ENCODE measurements around the gene ASB12. TPM values are rescaled to one million over a fixed set of nuclear protein-coding genes. Genes with fewer than 3 reads are reported as not detected.
A peak's percentile ranks its signal among the peaks of the same experiment; 100 is the strongest.

Gene ASB12
- total RNA-seq, 1 donor from 2014 or later, result 0.27 TPM

DNA sequence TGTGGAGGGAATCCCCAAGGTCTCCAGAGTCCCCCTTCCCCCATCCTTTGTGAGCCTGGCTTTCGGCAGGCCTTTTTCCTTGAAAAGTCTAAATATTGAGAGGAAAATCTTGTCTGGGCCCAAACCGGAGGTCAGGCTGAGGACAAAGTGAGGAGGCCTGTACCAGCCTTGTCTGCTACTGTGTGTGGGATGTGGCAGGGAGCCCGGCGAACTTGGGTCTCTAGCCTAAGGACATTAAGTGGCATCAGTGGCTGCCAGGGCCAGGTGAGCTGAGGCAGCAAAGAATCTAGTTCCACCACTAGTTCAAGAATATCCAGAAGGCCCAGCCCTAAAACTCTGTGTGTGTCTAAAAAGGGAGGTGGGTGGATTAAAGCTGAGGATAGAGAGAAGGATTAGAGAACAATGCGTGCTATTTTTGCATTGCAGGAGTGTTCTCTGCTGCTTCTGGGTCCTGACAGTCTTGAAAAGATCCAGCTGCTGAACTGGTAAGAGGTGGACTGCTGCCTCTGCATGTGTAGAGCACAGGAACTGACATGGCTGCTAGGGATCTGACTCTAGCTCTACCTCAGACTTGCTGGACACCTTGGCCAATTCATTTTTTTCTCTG, 23.7 kb downstream of the ASB12 start:
- TF ChIP-seq, protein P1, sequence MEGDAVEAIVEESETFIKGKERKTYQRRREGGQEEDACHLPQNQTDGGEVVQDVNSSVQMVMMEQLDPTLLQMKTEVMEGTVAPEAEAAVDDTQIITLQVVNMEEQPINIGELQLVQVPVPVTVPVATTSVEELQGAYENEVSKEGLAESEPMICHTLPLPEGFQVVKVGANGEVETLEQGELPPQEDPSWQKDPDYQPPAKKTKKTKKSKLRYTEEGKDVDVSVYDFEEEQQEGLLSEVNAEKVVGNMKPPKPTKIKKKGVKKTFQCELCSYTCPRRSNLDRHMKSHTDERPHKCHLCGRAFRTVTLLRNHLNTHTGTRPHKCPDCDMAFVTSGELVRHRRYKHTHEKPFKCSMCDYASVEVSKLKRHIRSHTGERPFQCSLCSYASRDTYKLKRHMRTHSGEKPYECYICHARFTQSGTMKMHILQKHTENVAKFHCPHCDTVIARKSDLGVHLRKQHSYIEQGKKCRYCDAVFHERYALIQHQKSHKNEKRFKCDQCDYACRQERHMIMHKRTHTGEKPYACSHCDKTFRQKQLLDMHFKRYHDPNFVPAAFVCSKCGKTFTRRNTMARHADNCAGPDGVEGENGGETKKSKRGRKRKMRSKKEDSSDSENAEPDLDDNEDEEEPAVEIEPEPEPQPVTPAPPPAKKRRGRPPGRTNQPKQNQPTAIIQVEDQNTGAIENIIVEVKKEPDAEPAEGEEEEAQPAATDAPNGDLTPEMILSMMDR (IDR thresholded peaks at IDR 0.05), result no peak
- no peak for DNase-seq (ENCODE audit: low spot score)
- peak overlapping the region; percentile 96 for H3K27ac Mint-ChIP-seq (ENCODE audit: unreplicated experiment)

DNA sequence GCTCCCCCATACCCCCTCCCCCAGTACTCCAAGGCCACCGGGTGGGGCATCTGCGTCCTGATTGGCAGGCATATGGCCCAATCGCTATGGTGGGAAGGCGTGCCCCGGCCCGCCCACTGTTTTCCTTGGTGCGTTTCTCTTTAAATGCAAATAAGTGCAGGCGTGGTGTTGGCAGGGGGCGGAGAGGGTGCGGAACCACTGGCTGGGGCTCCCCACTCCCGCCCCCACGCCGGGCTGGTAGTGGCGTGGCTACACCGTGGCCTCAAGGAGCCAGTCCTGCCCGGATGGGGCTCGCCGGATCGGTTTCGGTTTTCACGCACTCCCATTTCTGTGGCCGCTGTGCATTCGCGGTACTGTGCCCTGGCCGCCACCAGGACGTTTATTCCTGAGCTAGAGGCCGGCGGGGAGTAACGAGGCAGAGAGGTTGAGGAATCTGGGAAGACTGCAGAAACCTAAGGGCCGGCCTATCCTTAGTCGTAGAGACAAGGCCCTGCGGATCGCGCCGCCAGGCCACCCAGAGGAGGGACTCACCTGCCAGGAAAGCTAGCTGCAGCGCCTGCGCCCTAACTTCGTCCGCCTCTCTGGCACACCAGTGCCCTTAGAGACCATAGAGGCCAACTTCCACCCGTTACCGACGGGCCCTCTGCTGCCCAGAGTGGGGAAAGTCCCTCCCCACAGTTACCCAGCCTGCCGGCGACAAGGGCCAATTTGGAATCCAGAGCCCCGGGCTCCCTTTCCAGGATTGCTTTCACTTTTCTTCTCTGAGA, 24.5 kb downstream of the ASB12 start:
- Mint-ChIP-seq H3K27ac (ENCODE audit: unreplicated experiment) (peak overlapping the region; percentile 96), H3K27me3 (ENCODE audit: low read depth) (no peaks in the 10 kb centered on the region), H3K9me3 (ENCODE audit: low read depth) (peaks cover 6% of the 10 kb centered on the region), H3K4me1 (ENCODE audit: low read depth) (peaks cover 17% of the 10 kb centered on the region), H3K36me3 (ENCODE audit: low read depth) (peaks cover 2% of the 10 kb centered on the region), H3K4me3 (ENCODE audit: unreplicated experiment) (peak overlapping the region; percentile 76)
- peak; percentile 96 for DNase-seq (ENCODE audit: low spot score)
- TF ChIP-seq, protein P1 (IDR thresholded peaks at IDR 0.05), result peak; percentile 60

More for the DNA sequence above, 23.7 kb downstream of the ASB12 start:
- peaks cover 17% of the 10 kb centered on the region for H3K4me1 Mint-ChIP-seq (ENCODE audit: low read depth)
- peak overlapping the region; percentile 76 for H3K4me3 Mint-ChIP-seq (ENCODE audit: unreplicated experiment)
- H3K27me3 Mint-ChIP-seq (ENCODE audit: low read depth), result no peaks in the 10 kb centered on the region
- H3K9me3 Mint-ChIP-seq (ENCODE audit: low read depth), result peaks cover 6% of the 10 kb centered on the region
- peaks cover 2% of the 10 kb centered on the region for H3K36me3 Mint-ChIP-seq (ENCODE audit: low read depth)

DNA sequence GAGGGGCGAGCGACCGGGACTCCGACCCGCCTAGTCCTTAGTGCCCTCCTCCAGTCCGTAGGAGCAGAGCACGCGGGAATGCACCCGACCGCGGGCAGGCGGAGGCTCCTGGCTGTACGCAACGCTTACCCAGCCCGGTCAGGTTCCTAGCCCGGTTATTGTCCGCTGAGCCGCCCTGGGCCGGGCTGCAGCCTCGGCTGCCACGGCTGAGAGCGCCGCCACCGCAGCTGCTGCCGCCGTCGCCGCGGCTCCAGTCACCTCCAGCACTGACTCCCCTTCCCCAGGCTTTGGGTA, 25.0 kb downstream of the ASB12 start, which contains the start of gene AMER1:
Gene AMER1, minus strand, starts transcription at position 268 of the 294 bp plus-strand sequence. CDS start 12,422 bp downstream, outside the sequence.
- Mint-ChIP-seq H3K27me3 (ENCODE audit: low read depth) (no peaks in the 10 kb centered on the region), H3K4me1 (ENCODE audit: low read depth) (peaks cover 17% of the 10 kb centered on the region), H3K36me3 (ENCODE audit: low read depth) (peaks cover 2% of the 10 kb centered on the region), H3K9me3 (ENCODE audit: low read depth) (peaks cover 6% of the 10 kb centered on the region), H3K27ac (ENCODE audit: unreplicated experiment) (peak within 1 kb of the TSS; percentile 96), H3K4me3 (ENCODE audit: unreplicated experiment) (peak within 1 kb of the TSS; percentile 76)
- TF ChIP-seq, protein P1 (IDR thresholded peaks at IDR 0.05), result no peak
- DNase-seq (ENCODE audit: low spot score), result no peak

DNA sequence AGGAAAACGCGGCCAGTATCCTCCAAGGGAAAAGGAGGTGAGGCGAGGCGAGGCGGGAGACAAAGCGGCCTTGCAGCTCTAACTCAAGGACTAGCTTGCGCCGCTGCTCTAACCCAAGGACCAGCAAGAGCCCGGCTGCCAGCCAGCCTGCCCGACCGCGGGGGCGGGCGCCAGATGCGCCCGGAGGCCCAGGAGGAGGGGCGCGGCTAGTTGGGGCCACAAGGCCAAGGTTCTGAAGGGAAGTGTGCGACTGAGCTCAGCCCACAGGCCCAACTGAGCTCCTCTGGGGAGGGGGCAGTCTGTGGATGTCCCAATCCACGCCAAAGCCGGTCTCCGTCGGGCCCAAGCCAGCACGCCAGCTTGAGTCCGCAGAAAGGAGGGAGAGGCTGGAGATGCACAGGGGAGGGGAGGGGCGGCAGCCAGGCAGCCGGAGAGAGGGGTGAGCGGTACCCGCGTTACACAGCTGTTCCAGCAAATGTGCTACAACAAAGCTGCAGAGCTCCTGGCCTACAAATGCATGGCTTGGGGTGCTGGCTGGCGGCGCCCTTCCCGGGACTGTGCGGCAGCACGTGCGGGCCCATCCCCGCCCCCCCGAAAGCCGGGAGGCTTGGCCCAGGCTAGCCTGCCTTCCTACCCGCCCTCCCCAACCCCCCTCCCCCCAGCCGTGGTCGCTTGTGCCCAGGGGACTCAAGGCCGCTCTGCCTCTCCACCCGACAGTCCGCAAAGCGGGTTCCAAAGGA, 25.5 kb downstream of the ASB12 start:
- DNase-seq (ENCODE audit: low spot score), result no peak
- H3K9me3 Mint-ChIP-seq (ENCODE audit: low read depth), result peaks cover 6% of the 10 kb centered on the region
- peaks cover 2% of the 10 kb centered on the region for H3K36me3 Mint-ChIP-seq (ENCODE audit: low read depth)
- peak overlapping the region; percentile 76 for H3K4me3 Mint-ChIP-seq (ENCODE audit: unreplicated experiment)
- TF ChIP-seq, protein P1 (IDR thresholded peaks at IDR 0.05), result no peak
- no peaks in the 10 kb centered on the region for H3K27me3 Mint-ChIP-seq (ENCODE audit: low read depth)
- peaks cover 17% of the 10 kb centered on the region for H3K4me1 Mint-ChIP-seq (ENCODE audit: low read depth)
- H3K27ac Mint-ChIP-seq (ENCODE audit: unreplicated experiment), result peak overlapping the region; percentile 55

DNA sequence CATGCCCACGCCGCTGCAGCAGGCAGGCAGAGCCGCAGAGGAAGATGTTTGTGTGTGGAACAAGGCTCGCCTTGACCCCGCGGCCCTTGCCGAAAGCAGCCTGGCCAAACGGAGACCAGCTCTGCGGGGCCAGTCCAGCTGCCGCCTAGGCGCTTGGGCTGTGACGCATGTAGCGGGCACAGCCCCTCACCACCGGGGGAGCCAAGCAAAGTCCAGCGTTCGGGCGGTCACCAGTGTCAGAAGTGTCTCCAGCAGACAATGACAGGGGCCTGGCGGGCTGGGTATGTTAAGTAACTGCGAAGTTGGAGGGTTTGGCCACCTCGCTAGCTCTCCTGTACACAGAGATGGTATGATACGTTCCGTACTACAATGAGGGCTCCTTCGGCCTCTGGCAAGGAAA, 26.2 kb downstream of the ASB12 start:
- TF ChIP-seq, protein P1 (IDR thresholded peaks at IDR 0.05), result no peak

More for the DNA sequence above, 26.2 kb downstream of the ASB12 start:
- DNase-seq (ENCODE audit: low spot score), result no peak
- H3K27me3 Mint-ChIP-seq (ENCODE audit: low read depth), result no peaks in the 10 kb centered on the region
- peak overlapping the region; percentile 55 for H3K27ac Mint-ChIP-seq (ENCODE audit: unreplicated experiment)
- peaks cover 2% of the 10 kb centered on the region for H3K36me3 Mint-ChIP-seq (ENCODE audit: low read depth)
- H3K9me3 Mint-ChIP-seq (ENCODE audit: low read depth), result peaks cover 10% of the 10 kb centered on the region
- peaks cover 17% of the 10 kb centered on the region for H3K4me1 Mint-ChIP-seq (ENCODE audit: low read depth)
- peak overlapping the region; percentile 76 for H3K4me3 Mint-ChIP-seq (ENCODE audit: unreplicated experiment)
